HG02852 (cell line): ENCODE data around the gene MED19.
"Not testable (repeated sequence)": the region's sequence is repeated elsewhere in the genome, so short reads cannot be mapped to it uniquely, and the experiment has no call there.

Source experiments
- ATAC-seq: cut with Tn5 transposase; IDR thresholded peaks from one replicate; pipeline ENCODE4 v1.9.1; 2021; ENCODE audit warnings: mild to moderate bottlenecking, moderate library complexity; ENCODE audit not compliant: unreplicated experiment

Gene MED19, protein sequence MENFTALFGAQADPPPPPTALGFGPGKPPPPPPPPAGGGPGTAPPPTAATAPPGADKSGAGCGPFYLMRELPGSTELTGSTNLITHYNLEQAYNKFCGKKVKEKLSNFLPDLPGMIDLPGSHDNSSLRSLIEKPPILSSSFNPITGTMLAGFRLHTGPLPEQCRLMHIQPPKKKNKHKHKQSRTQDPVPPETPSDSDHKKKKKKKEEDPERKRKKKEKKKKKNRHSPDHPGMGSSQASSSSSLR

DNA sequence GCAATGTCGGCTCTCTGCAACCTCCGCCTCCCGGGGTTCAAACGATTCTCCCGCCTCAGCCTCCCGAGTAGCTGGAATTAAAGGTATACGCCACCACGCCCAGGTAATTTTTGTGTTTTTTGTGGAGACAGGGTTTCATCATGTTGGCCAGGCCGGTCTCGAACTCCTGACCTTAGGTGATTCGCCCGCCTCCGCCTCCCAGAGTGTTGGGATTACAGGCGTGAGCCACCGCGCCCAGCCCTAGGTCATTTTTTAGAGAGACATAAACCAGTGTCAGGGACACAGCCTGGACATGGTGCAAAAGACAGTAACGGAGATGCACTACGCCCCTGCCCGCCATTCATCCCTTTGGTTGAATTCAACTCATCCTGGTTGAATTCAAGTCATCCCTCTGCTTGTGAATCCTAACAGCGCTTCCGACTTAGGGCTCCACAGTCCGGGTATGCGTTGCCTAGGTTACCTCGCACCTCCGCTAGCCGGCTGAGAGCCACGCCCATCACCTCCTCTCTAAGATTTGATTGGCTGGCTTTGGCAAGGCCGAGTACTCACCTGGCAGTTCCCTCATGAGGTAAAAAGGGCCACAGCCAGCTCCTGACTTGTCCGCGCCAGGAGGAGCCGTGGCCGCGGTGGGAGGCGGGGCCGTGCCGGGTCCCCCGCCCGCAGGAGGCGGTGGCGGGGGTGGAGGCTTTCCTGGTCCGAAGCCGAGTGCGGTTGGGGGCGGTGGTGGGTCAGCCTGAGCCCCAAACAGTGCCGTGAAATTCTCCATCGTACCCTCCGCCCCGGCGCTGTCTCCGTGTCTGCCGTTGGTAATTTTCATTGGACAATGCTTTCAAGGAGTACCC lies at the start of gene MED19:
Gene MED19, minus strand, starts transcription at position 802 of the 842 bp plus-strand sequence. Its CDS starts 36 bp downstream, at position 766.
- peak; percentile 44 for ATAC-seq

DNA sequence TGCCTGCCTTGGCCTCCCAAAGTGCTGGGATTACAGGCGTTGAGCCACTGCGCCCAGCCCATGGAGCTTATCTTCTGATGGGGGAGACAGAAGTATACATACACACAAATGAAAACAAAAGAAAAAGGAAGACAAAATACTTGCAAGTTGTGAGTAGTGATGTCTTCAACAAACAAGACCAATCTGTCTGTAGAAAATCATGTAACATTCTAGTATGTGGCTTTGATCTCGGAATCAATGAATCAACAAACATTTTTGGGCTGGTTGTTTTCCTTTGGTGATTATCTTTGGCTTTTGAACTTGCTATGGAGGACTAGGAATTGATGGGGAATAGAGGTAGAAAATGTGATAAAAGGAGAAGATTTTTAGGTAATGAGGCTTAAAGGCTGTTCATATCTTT lies 46.2 kb upstream of the MED19 start:
- ATAC-seq = no peak

DNA sequence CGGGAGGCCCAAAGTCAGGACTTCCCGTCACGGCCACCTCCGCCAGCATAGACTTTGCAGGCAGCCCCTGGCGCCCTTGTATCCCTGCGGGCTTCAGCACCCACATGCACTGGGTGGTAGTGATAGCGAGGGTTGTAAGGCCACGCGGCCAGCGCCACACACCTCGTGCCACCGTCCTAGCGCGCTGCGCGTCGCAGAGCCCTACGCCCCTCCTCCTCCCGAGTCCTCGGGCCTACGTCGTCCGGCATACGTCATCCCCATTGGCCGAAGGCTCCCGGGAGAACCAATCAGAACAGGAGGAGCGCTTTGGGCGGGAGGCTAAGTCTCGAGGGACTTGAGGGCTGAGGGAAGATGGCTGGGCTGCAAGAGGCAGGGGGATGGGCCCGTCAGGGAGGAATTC lies 40.9 kb upstream of the MED19 start:
- no peak for ATAC-seq

DNA sequence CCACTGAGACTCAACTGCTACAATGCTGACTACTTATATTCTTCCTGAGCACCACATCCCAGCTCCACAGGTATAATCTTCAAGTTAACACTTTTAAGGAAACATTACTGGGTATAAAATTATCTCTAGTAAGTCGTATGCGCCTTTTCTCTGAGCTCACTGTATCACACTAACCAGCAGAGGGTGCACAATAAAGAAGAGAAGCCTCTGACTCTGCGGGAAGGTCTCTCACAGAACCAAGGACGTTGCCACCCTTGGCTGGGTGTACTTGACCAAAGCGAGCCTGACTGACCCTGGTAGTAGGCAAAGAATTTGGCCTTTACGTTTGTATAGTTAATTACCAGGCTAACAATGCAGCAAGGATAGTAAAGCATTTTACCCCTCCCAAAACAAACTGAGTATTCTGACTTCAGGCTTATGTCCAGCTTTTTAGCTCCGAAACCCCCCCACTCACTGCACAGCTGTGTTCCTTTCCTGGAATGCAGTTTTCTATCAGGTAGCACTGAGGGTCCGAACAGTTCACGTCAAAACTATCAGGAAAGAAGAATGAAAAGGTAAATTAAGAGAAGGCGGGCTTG lies 39.8 kb upstream of the MED19 start, which contains the start of gene BTBD18:
Gene BTBD18, minus strand, starts transcription at position 144 of the 578 bp plus-strand sequence. CDS start 631 bp downstream, outside the sequence.
- no peak for ATAC-seq

DNA sequence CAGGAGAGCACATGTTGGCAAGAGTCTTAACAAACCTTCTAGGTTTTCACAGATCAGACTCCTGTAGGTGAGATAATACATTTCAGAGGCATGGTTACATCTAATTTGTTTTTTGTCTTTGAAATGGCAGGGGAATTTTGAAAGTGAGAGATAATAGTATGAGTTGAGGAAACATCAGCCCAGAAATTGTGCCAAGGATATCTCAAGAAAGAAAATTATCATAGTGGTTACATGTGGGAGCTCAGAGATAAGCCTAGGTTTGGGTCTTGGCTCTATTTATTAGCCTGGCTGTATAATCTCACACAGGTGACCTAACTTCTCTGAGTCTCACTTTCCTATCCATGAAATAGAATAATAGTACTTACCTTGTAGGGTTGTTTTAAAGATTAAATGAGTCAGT lies 39.2 kb upstream of the MED19 start:
- ATAC-seq = no peak

DNA sequence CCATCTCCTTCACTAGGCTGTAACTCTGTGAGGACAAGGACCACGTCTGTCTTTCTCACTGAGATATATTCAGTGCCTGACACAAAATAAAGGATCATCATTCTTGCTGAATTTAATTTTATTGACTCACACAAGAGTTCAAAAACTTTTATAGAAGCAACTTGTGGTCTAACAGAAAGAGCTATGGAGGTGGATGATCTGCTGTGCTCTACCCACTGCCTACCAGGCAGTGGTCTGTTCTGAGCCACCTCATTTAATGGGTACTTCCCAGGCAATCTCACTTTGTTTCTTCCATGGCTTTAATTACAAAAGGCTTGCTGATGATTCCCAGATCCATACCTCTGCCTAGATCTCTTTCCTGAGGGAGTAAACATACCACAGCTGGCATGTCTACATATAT lies 34.9 kb upstream of the MED19 start:
- ATAC-seq = no peak

DNA sequence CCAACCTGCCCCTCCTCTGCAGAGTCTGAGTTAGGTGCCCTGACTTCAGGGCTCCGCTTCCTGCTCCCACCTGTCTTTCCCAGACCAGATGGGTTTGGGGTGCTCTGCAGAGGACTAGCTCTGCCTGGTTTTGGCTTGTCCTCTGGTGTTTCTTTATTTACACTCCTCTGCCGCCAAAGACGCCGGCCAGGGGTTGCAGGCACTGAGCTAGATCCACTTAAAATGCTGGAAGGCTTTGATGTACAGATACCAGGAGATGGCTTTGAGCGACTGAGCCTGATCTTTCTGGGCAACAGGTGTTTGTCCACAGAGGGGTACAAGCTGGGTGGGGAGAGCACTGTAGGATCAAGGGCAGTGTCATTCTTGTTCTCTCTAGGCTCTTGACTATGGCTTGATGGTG lies 33.2 kb upstream of the MED19 start:
- no peak for ATAC-seq

DNA sequence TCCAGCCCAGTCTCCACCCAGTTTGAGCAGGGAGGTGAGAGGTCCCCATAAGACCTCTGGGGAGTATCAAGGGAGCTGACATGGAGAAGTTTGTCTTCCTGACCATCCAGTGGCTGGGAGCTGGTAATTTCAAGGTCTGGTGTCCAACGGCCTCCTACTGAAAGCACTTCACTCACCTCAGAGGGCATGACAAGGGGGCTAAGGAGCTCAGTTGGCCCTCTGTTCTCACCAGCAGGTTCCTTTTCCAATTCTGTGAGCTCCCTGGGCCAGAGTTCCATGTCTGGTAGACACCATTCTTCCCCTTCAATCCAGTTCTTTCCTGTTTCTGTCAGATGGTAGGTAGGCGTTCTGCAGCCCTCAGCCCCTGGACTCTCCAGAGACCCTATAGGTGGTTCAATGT lies 32.3 kb upstream of the MED19 start:
- ATAC-seq = no peak

DNA sequence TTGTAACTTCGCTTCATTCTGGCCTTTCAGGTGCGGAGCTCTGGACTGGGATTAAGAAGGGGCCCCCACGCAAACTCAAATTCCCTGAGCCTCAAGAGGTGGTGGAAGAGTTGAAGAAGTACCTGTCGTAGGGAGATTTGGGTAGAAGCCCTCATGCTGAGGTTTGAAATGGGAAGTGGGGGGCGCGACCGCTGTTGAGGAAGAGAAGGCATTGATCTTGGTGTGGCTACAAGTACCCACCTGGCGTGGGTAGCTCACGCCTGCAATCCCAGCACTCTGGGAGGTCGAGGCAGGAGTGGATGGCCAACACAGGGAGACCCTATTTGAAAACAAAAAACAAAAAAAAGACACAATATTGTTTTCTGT lies 30.1 kb upstream of the MED19 start:
- no peak for ATAC-seq

DNA sequence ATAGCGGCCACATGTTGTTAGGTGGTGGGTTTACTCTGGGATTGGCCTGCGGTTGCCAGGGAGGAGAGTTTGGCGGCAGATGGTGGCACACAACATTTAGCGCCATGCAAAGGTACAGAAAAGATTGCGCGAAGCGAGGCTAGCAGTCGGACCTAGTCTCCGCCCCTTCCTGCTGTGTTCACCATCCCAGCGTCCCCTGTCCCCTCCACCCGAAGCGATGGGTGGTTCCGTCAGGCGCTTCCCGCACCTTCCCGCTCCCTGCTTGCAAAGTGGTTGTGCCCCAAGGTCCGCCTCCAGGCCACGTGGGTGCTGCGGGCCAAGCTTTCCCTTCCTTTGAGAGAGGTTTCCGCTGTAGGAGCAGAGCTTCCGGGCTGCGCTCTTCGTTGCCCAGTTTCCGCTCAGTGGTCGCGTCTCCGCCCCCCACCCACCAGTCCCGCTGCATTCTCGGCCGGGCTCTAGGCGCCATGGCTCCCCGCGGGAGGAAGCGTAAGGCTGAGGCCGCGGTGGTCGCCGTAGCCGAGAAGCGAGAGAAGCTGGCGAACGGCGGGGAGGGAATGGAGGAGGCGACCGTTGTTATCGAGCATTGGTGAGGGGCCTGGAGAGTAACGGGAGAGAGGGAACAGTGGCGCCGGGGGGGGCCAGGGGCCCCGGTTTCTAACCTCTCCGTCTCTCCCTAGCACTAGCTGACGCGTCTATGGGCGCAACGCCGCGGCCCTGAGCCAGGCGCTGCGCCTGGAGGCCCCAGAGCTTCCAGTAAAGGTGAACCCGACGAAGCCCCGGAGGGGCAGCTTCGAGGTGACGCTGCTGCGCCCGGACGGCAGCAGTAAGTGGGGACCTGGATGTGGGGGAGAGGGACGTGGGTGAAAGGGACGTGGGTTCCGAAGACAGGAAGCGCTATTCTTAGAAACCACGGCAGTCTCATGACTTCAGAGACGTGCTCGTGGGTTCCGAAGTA lies 29.4 kb upstream of the MED19 start, which contains the start of gene SELENOH:
Gene SELENOH, plus strand, starts transcription at position 360 of the 955 bp plus-strand sequence. Its CDS starts 105 bp downstream, at position 465.
- peak; percentile 91 for ATAC-seq

DNA sequence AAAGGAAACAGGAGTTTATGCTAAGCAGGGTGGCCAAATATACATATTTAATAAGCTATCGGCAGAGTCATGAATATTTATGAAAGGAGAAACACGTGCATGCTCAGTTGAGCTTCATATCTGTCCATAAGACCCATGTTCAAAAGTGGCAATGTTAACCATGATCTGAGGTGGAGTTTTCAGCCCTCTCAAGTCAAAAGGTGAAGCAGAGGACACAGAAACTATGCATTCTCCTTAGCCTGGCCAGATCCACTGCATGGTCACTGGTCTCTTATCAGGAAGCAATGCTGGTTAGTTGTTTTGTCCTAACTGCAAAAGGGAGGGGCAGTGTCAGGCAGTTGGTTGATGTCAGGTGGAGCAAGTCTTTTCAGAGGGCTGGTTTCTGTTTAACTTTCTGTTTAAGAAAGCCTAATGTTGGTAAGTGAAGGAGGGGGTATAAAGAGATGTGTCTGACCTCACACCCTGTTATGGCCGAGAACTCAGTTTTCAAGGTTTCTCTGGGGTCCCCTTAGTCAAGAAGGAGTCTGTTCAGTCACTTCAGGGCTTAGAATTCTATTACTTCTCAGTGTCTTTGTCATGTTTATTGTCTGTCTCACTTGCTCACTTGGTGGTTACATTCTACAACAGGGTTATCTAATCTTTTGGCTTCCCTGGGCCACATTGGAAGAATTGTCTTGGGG lies 23.7 kb upstream of the MED19 start:
- no peak for ATAC-seq

DNA sequence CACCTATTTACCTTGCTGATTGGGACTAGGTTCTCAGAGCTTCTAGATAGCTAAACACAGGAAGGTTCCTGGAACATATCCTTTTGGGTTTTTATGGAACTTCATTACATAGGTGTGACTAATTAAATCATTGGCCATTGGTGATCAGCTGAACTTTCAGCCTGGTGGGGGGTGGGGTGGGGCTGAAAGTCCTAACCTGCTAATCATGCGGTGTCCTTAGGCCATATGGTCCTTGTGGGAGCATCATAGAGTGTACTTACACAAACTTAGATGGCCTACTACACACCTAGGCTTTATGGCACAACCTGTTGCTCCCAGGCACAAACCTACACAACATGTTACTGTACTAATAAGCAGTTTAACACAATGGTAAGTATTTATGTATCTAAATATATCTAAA lies 20.6 kb upstream of the MED19 start:
- no peak for ATAC-seq

DNA sequence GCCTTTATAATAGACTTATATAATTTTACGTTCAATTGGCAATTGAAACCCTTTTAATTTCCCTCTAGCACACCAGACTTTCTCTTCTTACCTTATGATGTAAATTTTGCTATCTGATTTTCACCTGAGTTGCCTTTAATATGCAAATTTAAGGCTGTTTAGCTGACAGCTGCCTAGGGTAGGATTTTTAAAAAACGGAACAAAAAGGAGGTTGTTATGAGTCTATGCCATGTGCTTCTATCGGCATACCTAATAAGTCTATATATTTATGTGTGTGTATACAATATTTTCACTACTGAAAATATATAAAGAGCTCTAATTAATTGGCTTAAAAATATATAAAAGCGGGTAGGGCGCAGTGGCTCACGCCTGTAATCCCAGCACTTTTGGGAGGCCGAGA lies 17.5 kb upstream of the MED19 start:
- no peak for ATAC-seq

DNA sequence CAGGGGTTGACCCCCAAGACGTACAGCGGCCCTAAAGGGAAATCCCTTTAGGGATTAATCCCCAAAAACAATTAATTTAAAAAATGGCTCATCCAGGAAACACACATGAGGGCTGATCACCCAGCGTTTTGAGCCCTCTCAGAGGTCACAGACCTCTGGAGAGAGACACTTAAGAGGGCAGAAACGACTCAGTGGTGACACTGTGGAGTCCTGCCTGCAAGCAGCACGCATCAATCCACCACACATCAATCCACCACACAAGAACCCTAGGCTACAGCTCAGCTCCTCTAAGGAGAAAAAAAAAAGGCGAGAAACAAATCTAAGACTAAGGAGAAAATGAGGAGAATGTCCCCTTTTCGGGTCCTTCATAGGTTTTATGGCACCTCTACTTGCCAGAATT lies 16.8 kb upstream of the MED19 start:
- ATAC-seq = no peak

DNA sequence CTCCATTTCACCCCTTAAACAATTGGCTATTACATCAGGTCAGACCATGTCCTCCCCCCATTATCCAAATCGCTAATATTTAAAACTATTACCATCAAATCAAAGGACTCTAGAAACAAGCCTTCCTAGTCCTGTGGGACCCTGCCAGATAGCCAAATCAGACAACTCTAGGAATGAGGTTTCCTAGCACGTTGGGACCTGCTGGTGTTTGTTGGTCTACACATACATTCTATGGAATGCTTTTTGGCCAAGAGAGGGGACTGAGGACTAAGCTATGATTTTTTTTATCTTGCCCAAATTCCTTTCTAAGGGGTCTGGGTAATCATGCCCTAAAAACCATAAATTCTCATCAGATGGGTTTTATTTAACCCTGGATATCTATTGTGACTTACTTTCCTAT lies 15.2 kb upstream of the MED19 start:
- no peak for ATAC-seq

DNA sequence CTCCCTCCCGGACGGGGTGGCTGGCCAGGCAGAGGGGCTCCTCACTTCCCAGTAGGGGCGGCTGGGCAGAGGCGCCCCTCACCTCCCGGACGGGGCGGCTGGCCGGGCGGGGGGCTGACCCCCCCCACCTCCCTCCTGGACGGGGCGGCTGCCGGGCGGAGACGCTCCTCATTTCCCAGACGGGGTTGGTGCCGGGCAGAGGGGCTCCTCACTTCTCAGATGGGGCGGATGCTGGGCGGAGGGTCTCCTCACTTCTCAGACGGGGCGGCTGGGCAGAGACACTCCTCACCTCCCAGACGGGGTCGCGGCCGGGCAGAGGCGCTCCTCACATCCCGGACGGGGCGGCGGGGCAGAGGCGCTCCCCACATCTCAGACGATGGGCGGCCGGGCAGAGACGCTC lies 4.7 kb upstream of the MED19 start:
- not testable (repeated sequence) for ATAC-seq

DNA sequence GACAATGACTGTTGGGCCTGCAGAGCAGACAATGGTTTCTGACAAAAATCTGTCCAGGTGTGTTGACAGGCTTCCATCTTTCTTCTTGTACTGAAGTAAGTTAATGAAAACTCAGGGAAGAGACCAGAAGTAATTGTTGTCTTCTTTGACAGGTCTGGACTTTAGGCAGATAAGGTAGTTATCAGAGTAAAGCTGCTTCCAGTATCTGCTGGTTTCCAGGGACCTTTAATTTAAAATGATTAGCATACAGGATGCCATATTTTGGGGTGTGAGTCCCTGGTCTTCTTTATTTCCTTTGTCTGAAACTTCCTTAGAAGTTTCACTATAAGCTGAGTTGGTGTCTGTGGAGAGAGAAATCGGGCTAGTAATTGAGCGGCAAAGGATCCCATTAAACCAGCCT lies 1.8 kb upstream of the MED19 start:
- ATAC-seq = no peak

DNA sequence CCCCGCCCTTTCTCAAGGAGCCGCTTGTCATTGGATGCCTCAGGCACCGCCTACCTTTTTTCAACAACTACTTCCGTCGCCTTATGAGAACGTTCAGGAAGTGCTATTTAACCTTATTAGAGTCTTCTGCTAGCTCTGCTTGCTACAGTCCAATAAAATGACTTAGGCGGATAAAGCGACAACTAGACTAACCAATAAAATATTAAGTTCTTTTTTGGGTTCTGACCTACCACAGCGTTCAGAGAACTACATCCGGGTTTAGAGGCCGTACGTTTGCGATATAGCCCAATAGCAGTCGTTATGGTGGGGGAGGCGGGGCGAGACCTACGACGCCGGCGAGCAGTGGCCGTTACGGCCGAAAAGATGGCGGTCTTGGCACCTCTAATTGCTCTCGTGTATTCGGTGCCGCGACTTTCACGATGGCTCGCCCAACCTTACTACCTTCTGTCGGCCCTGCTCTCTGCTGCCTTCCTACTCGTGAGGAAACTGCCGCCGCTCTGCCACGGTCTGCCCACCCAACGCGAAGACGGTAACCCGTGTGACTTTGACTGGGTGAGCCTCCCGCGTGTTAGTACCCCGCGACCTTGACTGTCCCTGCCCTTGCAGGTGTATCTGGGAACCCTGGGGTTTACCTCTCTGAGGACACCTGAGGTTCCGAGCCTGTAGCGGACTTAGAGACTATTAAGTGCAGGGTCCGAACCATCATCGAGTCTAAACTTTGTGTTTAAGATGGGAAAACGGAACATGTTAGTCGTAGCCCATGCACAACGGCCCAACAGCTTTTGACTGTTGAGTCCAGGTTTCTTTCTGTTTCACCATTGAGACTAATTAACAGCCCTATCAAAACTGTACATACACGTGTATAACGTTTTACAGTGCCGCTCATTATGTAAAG lies 488 bp upstream of the MED19 start, which contains the start of gene TMX2:
Gene TMX2, plus strand, starts transcription at position 338 of the 895 bp plus-strand sequence. Its CDS starts 26 bp downstream, at position 364.
- peak; percentile 94 for ATAC-seq

DNA sequence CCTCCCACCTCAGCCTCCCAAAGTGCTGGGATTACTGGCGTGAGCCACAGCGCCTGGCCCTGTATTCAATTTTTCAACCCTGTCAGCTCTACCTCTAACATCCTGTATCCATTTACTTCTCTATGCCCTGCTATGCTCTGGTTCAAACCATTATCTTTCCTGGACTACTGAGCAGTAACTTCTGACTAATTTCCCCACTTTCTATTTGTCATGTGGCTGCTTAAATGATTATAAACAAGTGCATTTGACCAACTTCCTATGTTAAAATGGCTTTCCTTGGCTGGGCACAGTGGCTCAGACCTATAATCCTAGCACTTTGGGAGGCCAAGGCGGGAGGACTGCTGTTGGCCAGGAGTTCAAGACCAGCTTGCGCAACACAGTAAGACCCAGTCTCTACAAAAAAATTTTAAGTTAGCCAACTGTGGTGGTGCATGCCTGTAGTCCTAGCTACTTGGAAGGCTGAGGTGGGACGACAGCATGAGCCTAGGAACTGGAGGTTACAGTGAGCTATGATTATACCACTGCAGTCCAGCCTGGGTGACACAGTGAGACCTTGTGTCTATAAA lies 2.1 kb downstream of the MED19 start:
- ATAC-seq = no peak
